Endothelial cell of umbilical vein (primary cell): ENCODE results near the gene PANX2. TPM values are rescaled to one million over a fixed set of nuclear protein-coding genes. Genes with fewer than 3 reads are reported as not detected.

Experiments used
- BruUV-seq: library from RNA; stranded (reverse); fragments of 400-500 nt; replicated peaks from 2 replicates; lab custom pipeline; 2021; lab: Mats Ljungman, UMichigan
- CTCF ChIA-PET: fragments of 300-600, 350-600 bp; sonication (Branson Sonifier 250); formaldehyde crosslinking; loops from one replicate; lab custom pipeline; 2021; ENCODE audit warnings: antibody characterized with exemption, inconsistent platforms; lab: Charles Lee
- POLR2A ChIA-PET: fragments of 300-600, 350-600 bp; sonication (Branson Sonifier 250); formaldehyde crosslinking; loops from one replicate; lab custom pipeline; 2021; ENCODE audit warnings: antibody characterized with exemption, inconsistent platforms; lab: Charles Lee
- DNase-seq: peaks from one replicate; pipeline ENCODE4 v3.0.0-alpha.2; 2011; ENCODE audit warnings: low read depth, low spot score
- FAIRE-seq: peaks from 2 replicates; lab custom pipeline; 2011; peaks lifted over from hg19 to GRCh38; lab: Jason Lieb, UNC
- H2AFZ ChIP-seq: 2 replicates; pipeline ENCODE4 v1.6.0; 2012; ENCODE audit warnings: low read depth, low read length, control low read depth, inconsistent platforms
- H3K27ac ChIP-seq: 2 replicates; pipeline ENCODE4 v1.5.1; 2011; ENCODE audit warnings: low read depth, mild to moderate bottlenecking, control low read depth, low read length, moderate library complexity; ENCODE audit not compliant: insufficient read depth
- H3K27me3 ChIP-seq, 2 experiments: 2 replicates each; pipeline versions ENCODE4 v1.6.0 to v1.6.1; 2011; ENCODE audit warnings: low read length in 2 of 2, mixed read lengths in 1 of 2; ENCODE audit not compliant: control insufficient read depth in 2 of 2, insufficient read depth in 2 of 2
- H3K36me3 ChIP-seq, 2 experiments: 2 replicates in 1 of 2; 3 replicates in 1 of 2; pipeline ENCODE4 v1.5.1; 2011; ENCODE audit warnings: low read length in 2 of 2, mild to moderate bottlenecking in 1 of 2, moderate library complexity in 1 of 2; ENCODE audit not compliant: control insufficient read depth in 2 of 2, insufficient read depth in 2 of 2; ENCODE audit errors: extremely low read depth in 1 of 2
- H3K4me1 ChIP-seq: 3 replicates; pipeline ENCODE4 v1.5.1; 2011; ENCODE audit warnings: mild to moderate bottlenecking, low read length; ENCODE audit not compliant: control insufficient read depth, insufficient read depth; ENCODE audit errors: extremely low read depth
- H3K4me2 ChIP-seq: 2 replicates; pipeline ENCODE4 v1.6.1; 2011; ENCODE audit warnings: low read length, control low read depth, mixed read lengths; ENCODE audit not compliant: insufficient read depth
- H3K4me3 ChIP-seq, 3 experiments: fragments of 200-600 bp in 1 of 3; sonication (generic), shearing (Covaris generic) in 1 of 3; replicated peaks in 1 of 3; 2 replicates each; pipeline ENCODE4 v1.5.1; 2011 to 2016; ENCODE audit warnings: control low read depth in 3 of 3, low read length in 3 of 3, mild to moderate bottlenecking in 2 of 3, inconsistent platforms in 1 of 3, low read depth in 1 of 3, moderate library complexity in 1 of 3; ENCODE audit not compliant: insufficient read depth in 1 of 3
- H3K79me2 ChIP-seq: 2 replicates; pipeline ENCODE4 v1.6.0; 2012; ENCODE audit warnings: low read length, inconsistent platforms; ENCODE audit not compliant: control insufficient read depth, insufficient read depth
- H3K9ac ChIP-seq: replicated peaks from 2 replicates; pipeline ENCODE3; 2011; ENCODE audit warnings: low read length, control low read depth; ENCODE audit not compliant: insufficient read depth; ENCODE audit errors: extremely low read depth
- H3K9me1 ChIP-seq: replicated peaks from 3 replicates; pipeline ENCODE4 v1.6.0; 2011; ENCODE audit warnings: mild to moderate bottlenecking, low read length; ENCODE audit not compliant: control insufficient read depth, insufficient read depth; ENCODE audit errors: extremely low read depth
- H3K9me3 ChIP-seq: replicated peaks from 2 replicates; pipeline ENCODE4 v1.5.1; 2012; ENCODE audit warnings: low read length, inconsistent platforms; ENCODE audit not compliant: control insufficient read depth, insufficient read depth
- H4K20me1 ChIP-seq: replicated peaks from 2 replicates; pipeline ENCODE3; 2011; ENCODE audit warnings: mild to moderate bottlenecking, low read length; ENCODE audit not compliant: control insufficient read depth, insufficient read depth; ENCODE audit errors: extremely low read depth
- EZH2 ChIP-seq: IDR thresholded peaks from 2 replicates; pipeline ENCODE4 v1.6.1; 2012; ENCODE audit warnings: borderline replicate concordance, low read depth, mild to moderate bottlenecking, moderate library complexity, low read length, inconsistent platforms; ENCODE audit not compliant: severe bottlenecking
- GATA2 ChIP-seq: IDR thresholded peaks from 2 replicates; pipeline ENCODE4 v1.7.0; 2011; ENCODE audit warnings: low read depth, mild to moderate bottlenecking, moderate library complexity, mixed read lengths, low read length; ENCODE audit not compliant: insufficient read length, insufficient read depth
- JUN ChIP-seq: IDR thresholded peaks from 2 replicates; pipeline ENCODE4 v1.6.1; 2011; ENCODE audit warnings: borderline replicate concordance, low read depth; ENCODE audit not compliant: insufficient read length, insufficient read depth
- MAX ChIP-seq: IDR thresholded peaks from 2 replicates; pipeline ENCODE4 v1.6.1; 2011; ENCODE audit not compliant: insufficient read depth, insufficient read length
- MYC ChIP-seq: IDR thresholded peaks from one replicate; pipeline ENCODE4 v1.6.1; 2011; ENCODE audit warnings: mild to moderate bottlenecking, low read depth, low read length
- dilution Hi-C: fragments of 300-500 bp; cut with MboI; formaldehyde crosslinking; loops from one replicate; pipeline ENCODE4 v1.15.0; 2019; ENCODE audit warnings: low sequenced_read_pairs; ENCODE audit not compliant: extremely low pct_ligation_motif_present
- intact Hi-C: fragments of 100-400 bp; cut with micrococcal nuclease; formaldehyde crosslinking; loops from one replicate; pipeline ENCODE4 v1.10.0; 2022
- polyA plus RNA-seq, 4 experiments: library from polyadenylated mRNA; depleted of rRNA in 3 of 4; stranded (reverse) in 3 of 4; unstranded in 1 of 4; fragments of >200 nt; gene quantifications; 2 replicates each; pipeline versions ENCODE4 v1.2.1 to v1.2.3, GENCODE V29; 2011 to 2012; ENCODE audit warnings: missing spikeins in 1 of 4
- total RNA-seq: library from RNA; stranded (reverse); gene quantifications from 2 replicates; pipeline ENCODE4 v1.2.3, GENCODE V29; 2021
- TF ChIP-seq, protein P1 (sequence below), 2 donors: IDR thresholded peaks; 1 replicate in 1 of 2; 2 replicates in 1 of 2; pipeline ENCODE4 v1.5.1; 2011; ENCODE audit warnings: low read length in 2 of 2, mild to moderate bottlenecking in 2 of 2, moderate library complexity in 2 of 2, control low read depth in 1 of 2, inconsistent platforms in 1 of 2, low read depth in 1 of 2; ENCODE audit not compliant: insufficient read depth in 1 of 2; ENCODE audit errors: extremely low read depth in 1 of 2

PANX2 gene
- total and polyA plus RNA-seq, 2 donors (not counting 3 experiments of a cell fraction or from before 2014, with no cell fraction given): 2.5 to 5.1 TPM

DNA sequence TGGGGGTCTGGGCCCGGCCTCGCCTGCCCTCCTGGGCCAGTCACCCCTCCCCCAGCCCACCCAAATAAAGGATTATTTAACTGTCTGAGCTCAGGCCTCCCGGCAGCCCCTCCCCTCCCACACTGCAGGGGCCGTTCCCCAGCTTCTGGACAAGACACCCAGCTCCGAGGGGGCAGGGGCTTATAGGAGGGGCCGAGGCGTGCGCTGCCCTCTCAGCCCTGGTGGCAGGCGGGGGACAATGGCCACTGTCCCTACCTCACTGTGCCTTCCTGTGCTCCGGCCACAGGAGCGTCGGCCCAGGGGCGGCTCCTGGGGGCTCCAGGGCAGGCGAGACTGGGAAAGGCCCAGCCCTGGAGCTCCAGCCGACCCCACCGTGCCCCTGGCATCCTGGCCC lies 28.1 kb downstream of the PANX2 start:
- dilution Hi-C loops (no loop called here), intact Hi-C loops (no loop called here)
- CTCF ChIA-PET: interaction anchor here (0.8 to 1.0 kb wide), 2 partner anchors 8 to 12 kb away, joined by 3 read pairs; no protein-coding TSS in a partner anchor

More for the DNA sequence above, 28.1 kb downstream of the PANX2 start:
- Histone ChIP-seq H3K4me3 (no peak overlapping the region), H3K9me1 (no peaks in the 10 kb centered on the region), H3K4me2 (no peak overlapping the region), H4K20me1 (no peaks in the 10 kb centered on the region), H3K4me1 (peaks cover 18% of the 10 kb centered on the region), H3K9ac (no peak overlapping the region), H3K9me3 (no peaks in the 10 kb centered on the region), H3K27ac (no peak overlapping the region), H2AFZ (no peak overlapping the region), H3K36me3 (peaks cover 4 to 18% of the 10 kb centered on the region in 2 experiments), H3K79me2 (peaks cover 26% of the 10 kb centered on the region), H3K27me3 (no peaks in the 10 kb centered on the region)
- DNase-seq: no peak
- no TSS peak for BruUV-seq
- TF ChIP-seq MAX: no peak
- TF ChIP-seq, protein P1, sequence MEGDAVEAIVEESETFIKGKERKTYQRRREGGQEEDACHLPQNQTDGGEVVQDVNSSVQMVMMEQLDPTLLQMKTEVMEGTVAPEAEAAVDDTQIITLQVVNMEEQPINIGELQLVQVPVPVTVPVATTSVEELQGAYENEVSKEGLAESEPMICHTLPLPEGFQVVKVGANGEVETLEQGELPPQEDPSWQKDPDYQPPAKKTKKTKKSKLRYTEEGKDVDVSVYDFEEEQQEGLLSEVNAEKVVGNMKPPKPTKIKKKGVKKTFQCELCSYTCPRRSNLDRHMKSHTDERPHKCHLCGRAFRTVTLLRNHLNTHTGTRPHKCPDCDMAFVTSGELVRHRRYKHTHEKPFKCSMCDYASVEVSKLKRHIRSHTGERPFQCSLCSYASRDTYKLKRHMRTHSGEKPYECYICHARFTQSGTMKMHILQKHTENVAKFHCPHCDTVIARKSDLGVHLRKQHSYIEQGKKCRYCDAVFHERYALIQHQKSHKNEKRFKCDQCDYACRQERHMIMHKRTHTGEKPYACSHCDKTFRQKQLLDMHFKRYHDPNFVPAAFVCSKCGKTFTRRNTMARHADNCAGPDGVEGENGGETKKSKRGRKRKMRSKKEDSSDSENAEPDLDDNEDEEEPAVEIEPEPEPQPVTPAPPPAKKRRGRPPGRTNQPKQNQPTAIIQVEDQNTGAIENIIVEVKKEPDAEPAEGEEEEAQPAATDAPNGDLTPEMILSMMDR (IDR thresholded peaks at IDR 0.05; ENCODE audit: extremely low read depth in 1 of 2, insufficient read depth in 1 of 2, low read depth in 1 of 2, low read length in 2 of 2): no peak
- TF ChIP-seq EZH2: no peak
- TF ChIP-seq JUN: no peak
- no peak for TF ChIP-seq GATA2
- TF ChIP-seq MYC: no peak
- FAIRE-seq: no peak
- POLR2A ChIA-PET: no interaction called here
